Stimulated activated CD8-positive, alpha-beta memory T cell treated with anti-CD3 and anti-CD28 coated beads, Interleukin-7, amount 100 ng/mL, for 4 hours (primary cell): ENCODE data around the gene INF2.
A peak's percentile ranks its signal among the peaks of the same experiment; 100 is the strongest.

Experiments
- DNase-seq, 2 donors: peaks; one replicate each; pipeline ENCODE4 v3.0.0-alpha.2; 2020; ENCODE audit warnings: low read depth in 2 of 2

INF2 gene

DNA sequence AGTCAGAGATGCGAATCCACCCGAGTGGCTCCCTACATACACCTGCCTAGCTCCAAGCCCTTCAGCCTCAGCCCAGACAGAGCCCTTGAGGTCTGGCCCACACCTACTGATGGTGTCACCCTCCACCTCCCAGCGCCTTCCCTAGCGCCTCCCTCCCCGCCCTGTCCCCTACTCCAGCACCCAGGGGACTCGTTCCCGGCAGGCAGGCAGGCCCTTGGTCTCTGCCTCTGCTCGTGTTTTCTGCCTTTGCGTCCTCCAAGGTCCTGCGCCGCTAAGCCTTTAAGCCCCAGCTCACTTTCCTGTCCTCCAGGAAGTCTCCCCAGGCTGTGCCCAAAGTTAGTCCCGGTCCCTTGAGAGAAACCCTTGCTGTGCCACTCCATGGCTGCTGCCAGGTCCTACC, 12.7 kb downstream of the INF2 start:
- DNase-seq, result no peak

DNA sequence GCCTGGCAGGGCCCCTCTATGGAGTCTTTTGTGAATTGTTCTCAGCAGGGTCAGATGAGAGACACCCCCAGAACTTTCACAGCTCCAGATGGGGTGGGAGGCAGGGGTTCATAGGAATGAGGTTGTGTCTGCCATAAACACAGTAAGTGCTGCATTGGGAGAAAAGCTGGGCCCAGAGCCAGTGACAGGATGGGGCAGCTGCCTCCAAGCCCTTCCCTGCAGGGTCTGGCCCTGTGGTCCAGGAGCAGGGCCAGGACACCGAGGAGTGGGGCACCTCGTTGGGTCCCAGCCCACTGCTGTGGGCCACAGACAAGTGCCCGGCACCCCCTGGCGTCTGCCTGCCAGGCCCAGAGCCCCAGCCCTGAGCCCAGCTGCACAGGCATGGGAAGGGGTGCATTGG, 13.3 kb downstream of the INF2 start:
- DNase-seq, result no peak

DNA sequence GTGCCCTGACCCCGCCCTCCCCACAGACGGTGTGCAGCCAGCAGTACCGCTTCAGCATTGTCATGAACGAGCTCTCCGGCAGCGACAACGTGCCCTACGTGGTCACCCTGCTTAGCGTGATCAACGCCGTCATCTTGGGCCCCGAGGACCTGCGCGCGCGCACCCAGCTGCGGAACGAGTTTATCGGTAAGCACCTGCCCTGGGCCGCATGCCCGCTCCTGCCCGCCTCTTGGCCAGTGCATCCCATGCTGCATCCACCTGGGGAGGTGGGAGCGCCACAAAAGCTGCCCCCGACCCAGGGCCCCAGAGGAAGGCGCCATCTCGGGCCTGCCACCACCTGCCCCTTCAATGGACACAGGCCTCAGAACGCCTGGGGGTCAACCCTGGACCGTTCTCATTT, 13.9 kb downstream of the INF2 start:
- DNase-seq, result no peak

DNA sequence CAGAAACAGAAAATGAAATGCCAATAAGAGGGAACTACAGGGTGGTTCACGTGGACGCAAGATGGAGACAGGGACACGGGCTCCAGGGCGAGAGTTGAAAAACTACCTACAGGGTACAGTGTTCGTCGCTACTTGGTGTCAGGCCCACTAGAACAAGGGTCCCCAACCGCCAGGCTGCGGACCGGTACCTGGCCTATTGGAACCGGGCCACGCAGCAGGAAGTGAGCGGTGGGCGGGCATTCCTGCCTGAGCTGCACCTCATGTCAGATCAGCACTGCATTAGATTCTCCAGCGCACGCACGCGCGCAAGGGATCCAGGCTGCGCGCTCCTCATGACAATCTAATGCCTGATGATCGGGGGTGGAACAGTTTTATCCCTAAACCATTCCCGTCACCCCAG, 14.8 kb downstream of the INF2 start:
- DNase-seq, result no peak

DNA sequence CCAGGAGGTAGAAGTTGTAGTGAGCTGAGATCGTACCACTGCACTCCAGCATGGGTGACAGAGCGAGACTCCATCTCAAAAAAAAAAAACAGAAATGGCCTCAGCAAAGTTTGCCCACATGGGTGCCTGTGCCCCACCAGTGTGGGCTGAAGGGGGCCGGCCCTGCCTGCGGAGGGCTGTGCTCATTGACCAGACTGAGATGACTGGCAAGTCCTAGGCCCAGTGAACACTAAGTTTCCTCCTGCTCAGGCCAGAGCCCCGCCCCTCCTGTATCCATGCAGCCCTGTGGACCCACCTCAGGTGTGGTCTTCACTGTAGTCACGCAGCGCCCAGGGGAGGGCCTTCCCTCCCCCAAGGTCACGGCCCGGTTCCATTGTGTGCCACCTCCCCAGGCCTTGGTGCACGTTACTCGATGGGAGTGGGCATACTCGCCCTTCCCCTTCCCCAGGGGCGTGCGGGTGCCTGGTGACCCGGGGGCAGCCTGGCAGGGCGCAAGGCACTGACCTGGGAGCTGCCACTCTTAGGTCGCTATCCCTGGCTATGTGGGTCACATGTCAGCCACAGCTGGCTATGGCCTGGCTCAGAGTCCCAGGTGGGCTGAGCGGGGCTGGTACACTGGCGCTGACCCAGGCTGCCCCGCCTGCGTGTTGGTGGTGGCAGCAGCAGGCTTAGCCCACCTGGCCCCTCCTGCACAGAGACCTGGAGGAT, 16.1 kb downstream of the INF2 start:
- DNase-seq, result no peak

DNA sequence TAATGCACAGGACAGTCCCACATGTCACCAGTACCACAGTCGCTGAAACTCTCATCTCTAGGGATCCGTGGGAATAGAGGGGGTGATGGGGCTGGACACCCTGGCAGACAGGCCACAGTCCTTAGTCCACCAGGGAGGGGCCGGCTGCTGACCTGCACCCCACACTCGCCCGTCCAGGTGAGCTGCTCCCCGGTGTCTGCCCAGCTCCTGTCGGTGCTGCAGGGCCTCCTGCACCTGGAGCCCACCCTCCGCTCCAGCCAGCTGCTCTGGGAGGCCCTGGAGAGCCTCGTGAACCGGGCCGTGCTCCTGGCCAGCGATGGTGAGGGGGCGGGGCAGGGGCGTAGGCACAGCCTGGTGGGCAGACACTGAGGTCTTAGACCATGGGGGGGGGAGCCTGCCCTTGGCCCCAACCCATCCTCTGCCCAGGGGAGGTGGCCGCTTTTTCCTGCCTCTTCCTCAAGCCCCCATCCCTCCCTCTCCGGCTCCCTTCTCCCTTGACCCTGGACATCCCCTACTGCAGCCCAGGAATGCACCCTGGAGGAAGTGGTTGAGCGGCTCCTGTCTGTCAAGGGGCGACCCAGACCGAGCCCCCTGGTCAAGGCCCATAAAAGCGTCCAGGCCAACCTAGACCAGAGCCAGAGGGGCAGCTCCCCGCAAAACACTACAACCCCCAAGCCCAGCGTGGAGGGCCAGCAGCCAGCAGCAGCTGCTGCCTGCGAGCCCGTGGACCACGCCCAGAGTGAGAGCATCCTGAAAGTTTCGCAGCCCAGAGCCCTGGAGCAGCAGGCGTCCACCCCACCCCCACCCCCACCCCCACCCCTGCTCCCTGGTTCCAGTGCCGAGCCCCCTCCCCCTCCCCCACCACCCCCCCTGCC, 17.6 kb downstream of the INF2 start:
- no peak for DNase-seq

DNA sequence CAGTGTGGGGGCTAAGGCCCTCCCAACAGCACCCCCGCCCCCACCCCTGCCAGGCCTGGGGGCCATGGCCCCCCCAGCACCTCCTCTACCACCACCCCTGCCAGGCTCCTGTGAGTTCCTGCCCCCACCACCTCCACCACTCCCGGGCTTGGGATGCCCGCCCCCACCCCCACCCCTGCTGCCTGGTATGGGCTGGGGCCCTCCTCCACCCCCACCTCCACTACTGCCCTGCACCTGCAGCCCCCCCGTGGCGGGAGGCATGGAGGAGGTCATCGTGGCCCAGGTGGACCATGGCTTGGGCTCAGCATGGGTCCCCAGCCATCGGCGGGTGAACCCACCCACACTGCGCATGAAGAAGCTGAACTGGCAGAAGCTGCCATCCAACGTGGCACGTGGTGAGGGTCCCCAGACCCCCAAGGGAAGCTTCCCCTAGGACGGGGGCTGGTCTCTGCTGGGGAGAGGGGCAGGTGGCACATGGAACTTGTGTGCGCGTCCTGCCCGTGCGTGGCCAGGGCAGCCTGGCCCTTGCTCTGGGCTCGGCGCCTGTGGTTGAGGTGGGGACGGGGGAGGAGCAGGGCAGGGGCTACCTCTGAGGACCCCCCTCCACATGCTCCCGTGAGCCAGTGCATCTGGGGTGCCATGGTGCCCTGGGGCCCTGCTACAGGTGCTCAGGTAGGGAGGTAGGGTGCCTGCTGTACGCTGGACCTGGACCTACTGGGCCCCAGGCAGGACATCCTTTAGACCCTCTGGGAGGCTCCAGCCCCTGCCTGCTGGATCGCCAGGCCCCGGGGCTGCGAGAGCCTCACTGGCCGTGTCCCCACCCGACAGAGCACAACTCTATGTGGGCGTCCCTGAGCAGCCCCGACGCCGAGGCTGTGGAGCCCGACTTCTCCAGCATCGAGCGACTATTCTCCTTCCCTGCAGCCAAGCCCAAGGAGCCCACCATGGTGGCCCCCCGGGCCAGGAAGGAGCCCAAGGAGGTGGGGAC, 18.5 kb downstream of the INF2 start:
- DNase-seq, result no peak

DNA sequence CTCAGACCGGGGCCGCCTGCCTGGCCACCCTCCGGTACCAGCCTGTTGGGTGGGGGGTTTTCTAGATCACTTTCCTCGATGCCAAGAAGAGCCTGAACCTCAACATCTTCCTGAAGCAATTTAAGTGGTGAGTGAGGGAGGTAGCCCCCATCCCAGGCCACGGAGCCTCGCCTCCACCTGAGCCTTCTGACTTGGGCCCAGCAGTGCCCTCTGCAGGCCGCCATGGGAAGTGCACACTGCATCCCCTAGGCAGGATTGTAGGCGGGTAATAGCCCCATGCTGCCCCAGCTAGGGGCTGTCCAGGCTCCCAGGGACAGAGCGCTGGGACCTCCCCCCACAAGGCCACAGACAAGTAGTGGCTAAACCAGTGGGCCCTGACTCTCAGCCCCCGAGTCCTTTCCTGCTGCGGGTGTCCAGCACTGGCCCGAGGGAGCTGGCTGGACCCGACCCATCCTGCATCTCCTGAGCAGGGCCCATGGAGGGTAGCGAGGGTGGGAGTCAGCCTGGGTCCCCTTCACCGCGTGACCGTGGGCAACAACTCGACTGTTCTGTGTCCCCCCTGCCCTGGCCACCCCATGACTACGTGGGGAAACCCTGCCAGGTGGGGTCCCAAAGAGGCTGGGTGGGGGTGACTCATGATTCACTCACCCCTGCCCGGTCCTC, 19.3 kb downstream of the INF2 start:
- DNase-seq, result peak; percentile 48 to 50

DNA sequence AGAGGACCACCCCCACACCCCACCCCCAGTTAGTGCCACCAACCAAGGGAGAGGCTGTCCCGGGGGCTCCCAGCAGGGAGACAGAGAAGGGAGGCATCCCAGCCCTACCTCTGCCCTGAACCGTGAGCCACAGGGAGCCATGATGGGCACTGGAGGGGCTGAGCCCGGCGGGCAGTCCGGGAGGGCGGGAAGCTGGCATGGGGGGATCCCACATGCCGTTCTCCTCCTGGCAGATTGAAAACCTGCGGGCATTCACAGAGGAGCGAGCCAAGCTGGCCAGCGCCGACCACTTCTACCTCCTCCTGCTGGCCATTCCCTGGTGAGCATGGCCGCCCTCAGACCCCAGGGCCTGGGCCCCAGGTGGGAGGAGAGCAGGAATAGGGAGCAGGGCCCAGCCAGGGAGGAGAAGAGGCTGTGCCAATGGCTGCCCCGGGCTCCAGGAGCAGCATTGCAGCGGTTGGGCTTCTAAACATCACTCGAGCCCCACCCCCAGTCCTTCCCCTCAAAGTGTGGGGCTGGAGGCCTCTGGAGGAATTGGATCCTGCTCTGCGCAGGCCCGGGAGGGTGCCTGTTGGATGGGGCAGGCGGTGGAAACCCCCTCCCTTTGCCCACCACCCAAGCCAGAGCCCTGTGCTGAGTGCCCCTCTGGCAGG, 20.1 kb downstream of the INF2 start:
- DNase-seq, result no peak

DNA sequence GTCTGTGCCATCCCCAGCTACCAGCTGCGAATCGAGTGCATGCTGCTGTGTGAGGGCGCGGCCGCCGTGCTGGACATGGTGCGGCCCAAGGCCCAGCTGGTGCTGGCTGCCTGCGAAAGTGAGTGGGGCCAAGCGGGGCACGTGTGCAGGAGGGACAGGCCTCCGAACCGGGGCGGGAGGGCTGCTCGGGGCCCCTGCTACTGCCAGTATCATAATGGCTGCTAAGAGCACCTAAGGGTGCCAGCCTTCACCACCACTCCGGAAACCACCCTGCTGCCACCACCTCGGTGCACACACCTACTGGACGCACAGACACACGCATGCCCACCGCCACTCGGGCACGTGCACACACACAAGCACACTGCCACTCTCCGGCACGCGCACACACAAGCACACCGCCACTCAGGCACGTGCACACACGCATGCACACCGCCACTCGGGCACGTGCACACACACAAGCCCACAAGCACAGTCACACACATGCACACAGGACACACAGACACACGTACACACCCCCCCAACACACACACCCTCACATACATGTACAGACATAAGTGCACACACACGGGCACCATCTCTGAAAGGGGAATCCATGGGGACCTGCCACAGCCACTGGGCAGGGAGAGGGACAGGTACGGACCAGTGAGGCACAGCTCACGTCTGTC, 20.8 kb downstream of the INF2 start:
- DNase-seq, result no peak

DNA sequence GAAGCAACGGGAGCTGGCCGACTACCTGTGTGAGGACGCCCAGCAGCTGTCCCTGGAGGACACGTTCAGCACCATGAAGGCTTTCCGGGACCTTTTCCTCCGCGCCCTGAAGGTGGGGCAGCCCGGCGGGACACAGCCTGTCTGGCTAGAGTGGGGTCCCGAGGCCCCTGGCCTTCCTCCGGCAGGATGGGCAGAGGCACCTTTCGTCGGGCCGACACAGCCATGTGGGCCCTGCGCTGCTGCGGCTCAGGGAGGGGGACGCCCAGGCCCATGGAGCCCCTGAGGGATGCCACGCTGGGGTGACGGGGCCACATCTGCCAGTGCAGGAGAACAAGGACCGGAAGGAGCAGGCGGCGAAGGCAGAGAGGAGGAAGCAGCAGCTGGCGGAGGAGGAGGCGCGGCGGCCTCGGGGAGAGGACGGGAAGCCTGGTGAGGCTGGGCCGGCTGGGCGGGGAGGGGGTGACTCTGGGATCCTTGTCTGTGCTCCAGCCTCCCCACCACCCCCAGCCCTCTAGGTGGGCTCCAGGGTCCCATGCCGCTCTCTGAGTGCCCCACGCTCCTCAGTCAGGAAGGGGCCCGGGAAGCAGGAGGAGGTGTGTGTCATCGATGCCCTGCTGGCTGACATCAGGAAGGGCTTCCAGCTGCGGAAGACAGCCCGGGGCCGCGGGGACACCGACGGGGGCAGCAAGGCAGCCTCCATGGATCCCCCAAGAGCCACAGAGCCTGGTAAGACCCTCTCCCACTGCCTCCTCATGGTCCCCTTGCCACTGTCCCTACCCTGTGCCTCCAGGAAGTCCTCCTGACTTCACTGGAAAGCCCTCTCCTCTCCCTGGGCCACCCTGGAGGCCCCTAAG, 23.7 kb downstream of the INF2 start:
- no peak for DNase-seq

DNA sequence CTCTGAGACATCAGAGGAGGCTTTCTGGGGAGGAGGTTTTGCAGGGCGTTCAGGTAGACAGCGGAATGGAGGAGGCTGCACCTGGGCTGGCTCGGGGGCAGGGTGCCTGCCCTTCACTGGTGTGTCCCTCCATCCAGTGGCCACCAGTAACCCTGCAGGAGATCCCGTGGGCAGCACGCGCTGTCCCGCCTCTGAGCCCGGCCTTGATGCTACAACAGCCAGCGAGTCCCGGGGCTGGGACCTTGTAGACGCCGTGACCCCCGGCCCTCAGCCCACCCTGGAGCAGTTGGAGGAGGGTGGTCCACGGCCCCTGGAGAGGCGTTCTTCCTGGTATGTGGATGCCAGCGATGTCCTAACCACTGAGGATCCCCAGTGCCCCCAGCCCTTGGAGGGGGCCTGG, 24.6 kb downstream of the INF2 start:
- DNase-seq, result no peak

DNA sequence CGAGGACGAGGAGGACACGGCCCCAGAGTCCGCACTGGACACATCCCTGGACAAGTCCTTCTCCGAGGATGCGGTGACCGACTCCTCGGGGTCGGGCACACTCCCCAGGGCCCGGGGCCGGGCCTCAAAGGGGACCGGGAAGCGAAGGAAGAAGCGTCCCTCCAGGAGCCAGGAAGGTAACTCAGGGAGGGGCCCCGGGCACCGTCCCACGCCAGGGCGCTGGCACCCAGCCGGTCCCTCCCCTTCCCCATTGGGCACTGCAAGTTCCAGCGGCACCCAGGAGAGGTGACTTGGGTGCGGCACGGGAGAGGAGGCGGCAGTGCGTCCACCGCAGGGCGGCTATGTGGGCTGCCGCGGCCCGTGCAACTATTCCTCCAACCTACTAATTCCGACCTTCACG, 25.3 kb downstream of the INF2 start:
- no peak for DNase-seq

DNA sequence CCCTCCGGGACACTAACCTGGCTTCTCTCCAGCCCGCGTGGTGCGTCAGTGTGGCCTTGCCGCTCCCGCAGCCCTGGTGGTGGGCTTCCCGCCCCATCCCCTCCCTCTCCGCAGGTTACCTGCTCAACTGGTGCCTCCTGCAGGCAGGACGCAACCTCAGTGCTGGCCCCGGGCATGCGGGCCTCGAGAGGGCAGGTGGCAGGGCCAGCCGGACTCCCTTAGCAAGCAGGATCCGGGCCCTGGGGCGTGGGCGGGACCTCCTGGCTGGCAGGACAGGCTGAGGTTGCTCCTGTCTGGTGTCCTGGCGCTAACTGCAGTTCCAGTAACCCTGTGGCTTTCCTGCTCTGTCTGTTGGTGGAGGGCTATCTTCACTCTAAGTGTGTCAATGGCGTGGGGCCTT, 26.0 kb downstream of the INF2 start:
- no peak for DNase-seq

DNA sequence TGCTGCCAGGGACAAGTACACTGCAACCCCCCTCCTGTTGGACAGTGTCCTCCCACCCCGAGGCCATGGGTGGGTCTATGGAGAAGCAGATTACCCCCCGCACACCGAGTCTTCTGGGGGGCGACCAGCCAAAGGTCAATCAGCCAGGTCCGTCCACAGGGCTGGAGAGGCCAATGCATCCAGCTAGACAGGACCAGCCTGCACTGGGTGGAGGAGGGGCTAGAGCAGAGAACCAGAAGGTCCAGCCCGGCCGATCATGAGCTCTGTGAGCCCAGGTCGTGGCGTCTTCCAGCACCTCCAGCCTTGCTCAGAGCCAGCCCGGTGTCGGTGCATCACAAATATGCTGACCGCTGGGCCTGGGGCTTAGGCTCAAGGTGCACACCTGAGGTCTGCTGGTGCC, 26.5 kb downstream of the INF2 start:
- no peak for DNase-seq

DNA sequence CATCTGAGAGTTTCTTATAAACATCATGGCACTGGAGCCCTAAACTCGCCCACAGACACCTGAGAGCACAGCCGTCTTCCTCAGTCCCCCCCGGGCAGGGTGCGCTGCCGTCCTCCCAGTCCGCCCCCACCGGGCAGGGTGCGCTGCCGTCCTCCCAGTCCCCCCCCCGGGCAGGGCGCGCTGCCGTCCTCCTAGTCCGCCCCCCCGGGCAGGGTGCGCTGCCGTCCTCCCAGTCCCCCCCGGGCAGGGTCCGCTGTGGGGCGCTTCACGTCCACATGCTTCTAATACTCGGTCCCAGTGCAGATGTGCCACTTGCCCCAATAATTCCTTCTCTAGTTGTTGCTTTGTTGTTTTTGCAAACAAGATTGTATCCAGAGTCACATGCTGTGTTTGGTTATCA, 27.7 kb downstream of the INF2 start:
- DNase-seq, result no peak

DNA sequence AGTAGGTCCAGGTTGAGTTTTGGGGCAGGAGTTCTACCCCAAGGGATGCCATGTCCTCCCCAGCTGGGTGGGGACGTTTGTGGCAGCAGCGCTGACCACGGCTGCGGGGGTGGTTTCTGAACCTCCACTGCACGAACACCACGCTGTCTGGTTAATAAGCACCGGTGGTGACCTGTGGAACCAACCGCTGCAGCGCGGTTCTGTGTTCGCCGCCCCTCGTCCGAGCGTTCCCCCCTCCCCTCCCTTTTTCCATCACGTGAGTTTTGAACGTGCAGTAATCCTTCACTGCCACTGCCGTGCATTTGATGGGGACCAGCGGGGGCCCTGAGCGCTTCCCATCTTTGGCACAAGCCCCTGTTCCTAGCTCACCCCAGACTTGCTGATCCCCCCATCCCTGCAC, 28.2 kb downstream of the INF2 start:
- DNase-seq, result no peak

DNA sequence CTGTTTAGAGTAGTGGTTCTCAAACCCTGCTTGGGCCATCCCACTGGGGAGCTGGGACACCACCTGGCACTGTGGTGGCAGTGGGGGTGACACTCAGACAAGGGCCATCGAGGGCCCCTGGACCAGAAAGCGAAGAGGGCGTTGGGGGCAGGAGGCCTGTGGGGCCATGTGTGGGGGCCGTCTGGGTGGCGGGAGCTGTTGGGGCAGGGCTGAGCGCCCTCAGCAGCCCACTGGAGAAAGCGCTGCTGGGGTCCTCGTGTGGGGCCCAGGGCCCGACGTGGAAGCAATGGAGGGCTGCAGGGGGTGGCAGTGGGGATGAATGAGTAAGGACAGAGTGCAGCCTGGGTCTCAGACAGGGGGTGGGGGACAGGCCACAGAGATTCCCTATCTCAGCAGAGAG, 28.7 kb downstream of the INF2 start:
- no peak for DNase-seq

DNA sequence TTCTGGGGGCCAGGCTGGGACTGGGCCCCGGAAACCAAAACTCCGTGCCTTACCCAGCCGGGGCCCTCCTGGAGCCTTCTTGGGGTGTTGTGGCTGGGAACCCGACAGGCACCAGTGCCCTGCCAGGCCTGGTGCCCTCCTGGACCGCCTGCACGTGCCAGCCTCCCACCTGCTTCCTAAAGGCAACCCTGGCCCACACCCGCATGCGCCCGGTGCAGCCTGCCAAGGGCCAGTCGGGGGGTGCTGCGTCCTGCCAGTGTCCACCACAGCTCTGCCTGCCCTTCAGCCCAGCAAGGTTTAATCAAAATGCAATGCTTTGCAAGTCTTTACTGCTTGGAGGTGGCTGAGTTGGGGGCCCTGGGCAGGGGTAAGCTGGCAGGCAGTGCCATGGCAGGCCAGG, 29.5 kb downstream of the INF2 start:
- DNase-seq, result no peak

DNA sequence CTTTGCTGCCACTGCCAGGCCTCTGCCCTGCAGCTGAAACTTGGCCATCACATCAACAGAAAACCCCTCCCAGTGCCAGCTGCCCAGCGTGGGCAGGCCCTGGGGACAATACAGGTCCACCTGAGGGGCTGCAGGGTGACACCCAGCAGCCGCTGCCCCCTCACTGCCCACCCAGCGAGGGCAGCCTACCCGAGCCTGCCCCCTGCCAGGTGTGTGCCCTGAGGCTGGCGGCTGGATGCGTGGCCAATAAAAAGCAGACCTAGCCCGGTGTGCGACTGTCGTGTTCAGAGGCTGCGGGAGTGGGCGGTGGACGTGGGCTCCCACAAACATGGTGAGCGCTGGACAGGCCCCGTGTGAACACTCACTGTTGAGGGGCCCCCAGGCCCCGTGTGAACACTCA, 29.9 kb downstream of the INF2 start:
- no peak for DNase-seq
